GM21381 (cell line): ENCODE measurements around the gene RAB8B.
A peak's percentile ranks its signal among the peaks of the same experiment; 100 is the strongest.
"Not testable (repeated sequence)": the region's sequence is repeated elsewhere in the genome, so short reads cannot be mapped to it uniquely, and the experiment has no call there.

Experiments used
- ATAC-seq: cut with Tn5 transposase; IDR thresholded peaks from one replicate; pipeline ENCODE4 v1.9.1; 2021; ENCODE audit warnings: mild to moderate bottlenecking, moderate library complexity; ENCODE audit not compliant: unreplicated experiment

The RAB8B gene

GRCh38 chr15:63233667-63234423, 44.4 kb downstream of the RAB8B start:
- no peak for ATAC-seq

GRCh38 chr15:63234451-63234870, 45.1 kb downstream of the RAB8B start:
- no peak for ATAC-seq

GRCh38 chr15:63236272-63236671, 46.9 kb downstream of the RAB8B start:
- ATAC-seq = no peak

GRCh38 chr15:63237086-63237485, 47.7 kb downstream of the RAB8B start:
- ATAC-seq = not testable (repeated sequence)

- no peak for ATAC-seq
Measured at GRCh38 chr15:63238171-63238570, 48.8 kb downstream of the RAB8B start.

GRCh38 chr15:63238796-63239195, 49.4 kb downstream of the RAB8B start:
- ATAC-seq = peak; percentile 71

- ATAC-seq = no peak
Measured at GRCh38 chr15:63240109-63240508, 50.7 kb downstream of the RAB8B start.

- ATAC-seq = no peak
Measured at GRCh38 chr15:63241316-63241715, 51.9 kb downstream of the RAB8B start.

GRCh38 chr15:63243101-63243500, 53.7 kb downstream of the RAB8B start:
- no peak for ATAC-seq

GRCh38 chr15:63243776-63244175, 54.4 kb downstream of the RAB8B start:
- no peak for ATAC-seq

- ATAC-seq = no peak
Measured at GRCh38 chr15:63244399-63244798, 55.0 kb downstream of the RAB8B start.

GRCh38 chr15:63244976-63245645, 55.7 kb downstream of the RAB8B start:
- no peak for ATAC-seq

- ATAC-seq = no peak
Measured at GRCh38 chr15:63246691-63247469, 57.5 kb downstream of the RAB8B start.

GRCh38 chr15:63250312-63250965, 61.0 kb downstream of the RAB8B start:
- no peak for ATAC-seq

- ATAC-seq = no peak
Measured at GRCh38 chr15:63251701-63252100, 62.3 kb downstream of the RAB8B start.

- no peak for ATAC-seq
Measured at GRCh38 chr15:63252292-63252691, 62.9 kb downstream of the RAB8B start.

- no peak for ATAC-seq
Measured at GRCh38 chr15:63254991-63255390, 65.6 kb downstream of the RAB8B start.

GRCh38 chr15:63255489-63255990, 66.1 kb downstream of the RAB8B start:
- ATAC-seq = no peak

- ATAC-seq = no peak
Measured at GRCh38 chr15:63256433-63257274, 67.2 kb downstream of the RAB8B start.

- ATAC-seq = no peak
Measured at GRCh38 chr15:63258658-63259057, 69.3 kb downstream of the RAB8B start.
